ENCODE data around the gene MARCHF10. TPM values are rescaled to one million over a fixed set of nuclear protein-coding genes. Genes with fewer than 3 reads are reported as not detected.
"Not testable (repeated sequence)": the region's sequence is repeated elsewhere in the genome, so short reads cannot be mapped to it uniquely, and the experiment has no call there.

MARCHF10 gene, protein sequence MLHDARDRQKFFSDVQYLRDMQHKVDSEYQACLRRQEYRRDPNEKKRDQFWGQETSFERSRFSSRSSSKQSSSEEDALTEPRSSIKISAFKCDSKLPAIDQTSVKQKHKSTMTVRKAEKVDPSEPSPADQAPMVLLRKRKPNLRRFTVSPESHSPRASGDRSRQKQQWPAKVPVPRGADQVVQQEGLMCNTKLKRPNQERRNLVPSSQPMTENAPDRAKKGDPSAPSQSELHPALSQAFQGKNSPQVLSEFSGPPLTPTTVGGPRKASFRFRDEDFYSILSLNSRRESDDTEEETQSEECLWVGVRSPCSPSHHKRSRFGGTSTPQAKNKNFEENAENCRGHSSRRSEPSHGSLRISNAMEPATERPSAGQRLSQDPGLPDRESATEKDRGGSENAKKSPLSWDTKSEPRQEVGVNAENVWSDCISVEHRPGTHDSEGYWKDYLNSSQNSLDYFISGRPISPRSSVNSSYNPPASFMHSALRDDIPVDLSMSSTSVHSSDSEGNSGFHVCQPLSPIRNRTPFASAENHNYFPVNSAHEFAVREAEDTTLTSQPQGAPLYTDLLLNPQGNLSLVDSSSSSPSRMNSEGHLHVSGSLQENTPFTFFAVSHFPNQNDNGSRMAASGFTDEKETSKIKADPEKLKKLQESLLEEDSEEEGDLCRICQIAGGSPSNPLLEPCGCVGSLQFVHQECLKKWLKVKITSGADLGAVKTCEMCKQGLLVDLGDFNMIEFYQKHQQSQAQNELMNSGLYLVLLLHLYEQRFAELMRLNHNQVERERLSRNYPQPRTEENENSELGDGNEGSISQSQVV
- not detected in 2 replicates for total RNA-seq (2014; rRNA removed; shearing (Covaris generic))

DNA sequence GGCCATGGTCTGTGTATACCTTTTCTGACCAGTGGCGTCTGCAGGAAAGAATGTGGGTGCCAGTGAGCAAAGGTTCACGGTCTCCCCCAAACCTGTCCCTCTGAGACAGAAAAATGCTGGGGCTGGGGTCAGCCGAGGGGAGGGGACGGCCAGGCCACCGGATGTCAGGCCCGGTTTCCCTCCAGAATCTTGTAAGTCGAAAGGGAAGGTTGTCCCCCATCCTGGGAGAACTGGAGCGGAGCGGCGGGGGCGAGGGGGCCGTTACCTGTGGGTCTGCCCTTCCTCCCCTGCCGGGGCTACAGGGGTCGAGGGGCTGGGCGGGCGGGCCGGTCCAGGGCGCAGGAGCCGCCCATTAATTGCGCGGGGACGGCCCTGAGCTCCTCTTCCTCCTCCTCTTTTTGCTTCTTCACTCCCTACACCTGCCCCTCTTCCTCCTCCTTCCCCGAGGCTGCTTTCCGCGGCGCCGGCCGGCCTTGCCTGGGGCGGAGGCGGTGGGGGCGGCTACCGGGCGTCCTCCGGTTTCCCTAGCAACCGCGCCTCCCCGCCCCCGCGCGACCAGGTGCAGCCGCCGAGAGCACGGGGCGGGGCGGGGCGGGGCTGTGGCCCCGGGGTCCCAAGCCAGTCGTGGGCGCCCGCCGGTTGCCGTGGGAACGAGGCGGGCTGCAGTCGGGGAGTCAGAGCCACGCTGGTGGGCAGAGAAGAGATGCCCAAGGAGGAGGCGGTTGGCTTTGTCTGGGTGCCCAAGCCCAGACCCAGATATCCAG is at the start of gene MARCHF10:
TSS of gene MARCHF10 (minus strand) at position 503 of the 764 bp plus-strand sequence. CDS start 6,579 bp downstream, outside the sequence.
- Histone ChIP-seq H3K4me1 (no peaks in the 10 kb centered on the region; the same call in 1 of the 2 replicates), H3K27ac (no peak within 1 kb of the TSS), H3K4me3 (no peak within 1 kb of the TSS), H3K9me3 (replicated peaks) (no peaks in the 10 kb centered on the region), H3K27me3 (no peaks in the 10 kb centered on the region), H3K36me3 (no peaks in the 10 kb centered on the region)
- no peak for DNase-seq

DNA sequence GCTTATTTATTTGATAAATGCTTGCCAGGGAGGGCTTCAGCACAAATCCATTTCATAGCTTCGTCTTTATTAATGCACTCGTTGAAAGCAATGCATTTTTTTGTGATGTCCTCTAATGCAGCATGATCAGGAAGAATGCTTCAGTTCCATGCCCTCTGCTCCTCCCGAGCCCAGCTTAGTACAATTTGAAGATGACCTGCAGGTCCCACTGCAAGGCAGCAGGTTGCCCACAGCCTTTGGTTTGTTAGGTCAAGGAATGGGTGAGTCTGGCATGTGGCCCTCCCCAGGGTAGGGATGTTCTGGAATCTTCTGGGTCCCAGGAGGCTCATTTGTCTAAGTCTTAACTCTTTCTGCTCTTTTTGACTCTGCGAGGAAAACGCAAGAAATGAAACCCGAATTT is 49.4 kb upstream of the MARCHF10 start:
- H3K4me1 ChIP-seq, result peaks cover 2% of the 10 kb centered on the region; the same call in 1 of the 2 replicates
- H3K36me3 ChIP-seq, result no peaks in the 10 kb centered on the region
- no peak overlapping the region for H3K27ac ChIP-seq
- no peak overlapping the region for H3K4me3 ChIP-seq
- H3K9me3 ChIP-seq (replicated peaks), result no peaks in the 10 kb centered on the region
- H3K27me3 ChIP-seq, result no peaks in the 10 kb centered on the region
- no peak for DNase-seq

DNA sequence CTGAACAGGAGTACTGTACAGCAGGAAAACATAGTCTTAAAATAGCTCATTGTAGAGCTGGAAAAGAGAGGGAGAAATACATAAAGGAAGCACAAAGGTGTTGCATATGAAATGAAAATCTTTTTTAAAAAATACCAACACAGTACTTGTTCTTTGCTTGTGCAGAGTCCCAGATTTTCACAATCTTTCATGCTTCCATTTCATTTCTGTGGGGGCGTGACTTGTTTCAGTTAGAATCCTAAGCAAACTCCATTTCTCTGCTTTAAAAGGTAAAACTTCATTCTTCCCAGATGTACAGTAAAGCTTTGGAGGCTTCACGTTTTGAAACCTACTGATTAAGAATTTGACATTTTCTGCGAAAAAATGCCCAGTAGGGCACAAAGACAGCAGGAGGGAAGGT is 48.5 kb upstream of the MARCHF10 start:
- no peak overlapping the region for H3K4me3 ChIP-seq

DNA sequence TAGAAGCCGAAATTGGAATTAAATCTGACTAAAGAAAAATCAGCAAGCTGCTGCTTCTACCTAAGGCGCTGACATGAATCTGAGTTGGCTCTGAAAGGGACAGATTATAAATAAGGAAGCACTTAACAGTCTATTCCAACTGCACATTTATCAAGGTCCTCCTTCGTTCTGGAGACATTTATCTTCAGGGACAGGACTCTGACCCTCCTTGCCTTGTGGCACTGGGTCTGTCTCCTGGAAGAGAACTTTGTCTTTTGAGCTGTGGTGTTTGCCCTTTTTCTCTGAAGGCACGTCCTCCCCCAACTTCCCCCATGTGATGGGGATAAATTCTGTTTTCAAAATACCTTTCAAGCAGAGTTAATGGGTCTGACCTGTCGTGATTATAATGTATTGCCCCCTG is 47.0 kb upstream of the MARCHF10 start:
- Histone ChIP-seq H3K4me1 (no peaks in the 10 kb centered on the region), H3K4me3 (no peak overlapping the region), H3K27ac (no peak overlapping the region), H3K27me3 (no peaks in the 10 kb centered on the region), H3K9me3 (replicated peaks) (no peaks in the 10 kb centered on the region), H3K36me3 (no peaks in the 10 kb centered on the region)
- no peak for DNase-seq

More for the DNA sequence above, 48.5 kb upstream of the MARCHF10 start:
- peaks cover 2% of the 10 kb centered on the region; the same call in 1 of the 2 replicates for H3K4me1 ChIP-seq
- no peaks in the 10 kb centered on the region for H3K9me3 ChIP-seq (replicated peaks)
- no peaks in the 10 kb centered on the region for H3K36me3 ChIP-seq
- DNase-seq, result no peak
- H3K27ac ChIP-seq, result no peak overlapping the region
- H3K27me3 ChIP-seq, result no peaks in the 10 kb centered on the region

DNA sequence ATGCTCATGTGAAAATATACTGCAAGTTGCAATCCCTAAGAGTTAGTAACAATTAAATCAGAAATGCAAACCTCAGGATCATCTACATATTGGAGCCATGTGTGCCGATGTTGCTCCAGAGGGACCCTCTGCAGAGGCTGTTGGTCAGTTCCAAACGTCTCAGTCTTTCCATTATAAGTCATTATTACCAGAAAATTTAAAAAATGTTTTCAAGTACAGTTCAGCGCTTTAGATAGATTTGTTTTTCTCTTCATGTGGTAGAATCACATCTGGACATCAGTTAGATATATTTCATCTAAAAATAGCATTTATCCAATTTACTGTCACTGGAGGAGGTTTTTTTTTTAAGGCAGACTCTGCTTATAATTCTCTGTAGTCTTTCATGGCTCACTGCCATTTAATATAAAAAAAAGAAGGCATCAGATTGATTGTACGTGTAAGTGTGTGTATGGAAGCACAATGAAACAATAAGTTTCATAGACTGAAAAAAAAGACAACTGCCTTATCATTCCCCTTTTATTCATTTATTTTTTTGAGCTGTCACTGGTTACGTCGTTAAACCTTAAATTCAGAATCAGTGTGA is 46.1 kb upstream of the MARCHF10 start:
- DNase-seq, result no peak
- no peak overlapping the region for H3K27ac ChIP-seq
- no peaks in the 10 kb centered on the region for H3K27me3 ChIP-seq
- H3K4me3 ChIP-seq, result no peak overlapping the region
- no peaks in the 10 kb centered on the region for H3K4me1 ChIP-seq
- no peaks in the 10 kb centered on the region for H3K36me3 ChIP-seq
- no peaks in the 10 kb centered on the region for H3K9me3 ChIP-seq (replicated peaks)

DNA sequence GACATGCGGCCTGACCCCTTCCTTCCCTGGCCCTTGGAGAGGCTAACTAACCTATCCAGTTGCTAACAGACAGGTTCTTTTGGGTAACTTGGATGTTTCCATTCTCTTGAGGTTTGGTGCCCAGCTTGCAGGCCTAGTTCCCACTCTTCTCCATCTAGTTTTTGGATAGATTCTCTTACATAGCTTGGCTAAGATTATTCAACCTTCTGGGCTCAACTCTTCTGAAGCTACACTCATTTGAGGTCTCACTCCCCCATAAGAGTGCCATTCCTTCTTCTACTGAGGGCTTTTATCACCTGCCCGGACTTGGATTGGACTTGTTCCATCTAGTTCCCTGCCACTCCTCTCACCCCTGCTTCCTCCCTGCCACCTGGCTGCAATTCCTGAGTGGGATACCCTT is 44.1 kb upstream of the MARCHF10 start:
- no peak for DNase-seq
- no peak overlapping the region for H3K27ac ChIP-seq

DNA sequence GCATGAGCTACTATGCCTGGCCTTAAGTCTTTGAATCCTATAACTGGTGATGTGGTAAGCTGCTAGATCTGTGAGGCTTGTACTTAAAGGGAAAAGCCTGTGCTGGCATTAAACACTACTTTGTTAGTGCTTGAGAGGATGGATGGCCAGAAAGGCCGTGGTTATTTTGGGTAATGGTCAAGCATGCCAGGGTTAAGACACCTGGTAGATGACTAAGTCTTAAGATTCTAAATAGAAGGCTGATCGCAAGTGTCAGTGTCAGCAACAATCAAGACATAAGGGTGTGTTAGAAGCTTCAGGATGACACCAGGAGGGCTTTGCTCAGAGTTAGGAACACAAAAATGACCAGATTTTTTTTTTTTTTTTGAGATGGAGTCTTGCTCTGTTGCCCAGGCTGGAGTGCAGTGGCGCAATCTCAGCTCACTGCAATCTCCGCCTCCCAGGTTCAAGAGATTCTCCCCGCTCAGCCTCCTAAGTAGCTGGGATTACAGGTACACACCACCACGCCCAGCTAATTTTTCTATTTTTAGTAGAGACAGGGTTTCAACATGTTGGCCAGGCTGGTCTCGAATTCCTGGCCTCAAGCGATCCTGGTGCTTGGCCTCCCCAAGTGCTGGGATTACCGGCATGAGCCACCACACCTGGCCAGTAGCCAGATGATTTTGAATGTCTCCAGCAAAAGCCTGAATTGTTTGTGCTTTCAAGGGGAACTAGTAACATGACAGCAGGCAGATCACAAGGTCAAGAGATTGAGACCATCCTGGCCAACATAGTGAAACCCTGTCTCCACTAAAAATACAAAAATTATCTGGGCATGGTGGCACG is 41.7 kb upstream of the MARCHF10 start:
- not testable (repeated sequence) for H3K27me3 ChIP-seq, DNase-seq

More for the DNA sequence above, 44.1 kb upstream of the MARCHF10 start:
- no peaks in the 10 kb centered on the region for H3K4me1 ChIP-seq
- no peaks in the 10 kb centered on the region for H3K27me3 ChIP-seq
- H3K36me3 ChIP-seq, result no peaks in the 10 kb centered on the region
- H3K4me3 ChIP-seq, result no peak overlapping the region
- H3K9me3 ChIP-seq (replicated peaks), result no peaks in the 10 kb centered on the region

DNA sequence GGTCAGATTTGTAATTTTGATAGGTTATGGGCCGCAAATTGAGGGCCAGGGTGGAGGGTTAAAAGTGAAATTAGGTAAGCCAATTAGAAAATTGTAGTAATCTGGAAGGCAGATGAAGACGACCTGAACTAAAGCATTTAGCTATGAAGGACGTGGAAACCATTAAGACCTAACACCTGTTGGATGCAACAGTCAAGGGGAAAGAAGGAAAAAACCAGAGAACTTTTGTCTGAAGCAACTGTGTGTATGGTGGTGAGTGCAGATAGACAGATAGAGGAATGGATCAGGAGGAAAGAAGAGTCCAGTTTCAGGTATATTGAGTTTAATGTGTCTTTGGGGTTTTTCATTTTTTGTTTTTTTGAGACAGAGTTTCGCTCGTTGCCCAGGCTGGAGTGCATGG is 40.2 kb upstream of the MARCHF10 start:
- H3K4me1 ChIP-seq, result no peaks in the 10 kb centered on the region
- H3K9me3 ChIP-seq (replicated peaks), result peaks cover 2% of the 10 kb centered on the region; the same call in 1 of the 2 replicates
- DNase-seq, result no peak
- H3K4me3 ChIP-seq, result no peak overlapping the region
- no peaks in the 10 kb centered on the region for H3K36me3 ChIP-seq
- no peaks in the 10 kb centered on the region for H3K27me3 ChIP-seq
- H3K27ac ChIP-seq, result no peak overlapping the region

More for the DNA sequence above, 41.7 kb upstream of the MARCHF10 start:
- H3K27ac ChIP-seq; H3K36me3 ChIP-seq; H3K4me1 ChIP-seq; H3K4me3 ChIP-seq; H3K9me3 ChIP-seq (replicated peaks): not testable (repeated sequence)

DNA sequence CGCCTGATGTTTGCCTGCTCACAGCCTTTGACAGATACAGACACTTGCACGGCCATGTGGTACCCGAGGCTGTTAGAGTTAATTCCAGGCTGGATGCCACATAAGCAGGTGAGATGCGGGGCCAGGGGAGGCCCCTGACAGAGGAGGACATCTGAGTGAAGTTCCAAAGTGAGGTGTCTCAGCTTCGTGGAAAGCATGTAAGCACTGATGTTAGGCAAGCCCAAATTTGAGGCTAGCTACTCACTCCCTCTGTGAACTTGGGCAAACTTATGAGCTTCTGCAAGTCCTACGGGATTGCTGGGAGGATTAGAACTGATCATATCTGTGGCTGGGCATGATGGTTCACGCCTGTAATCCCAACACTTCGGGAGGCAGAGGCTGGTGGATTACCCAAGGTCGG is 39.3 kb upstream of the MARCHF10 start:
- peaks cover 2% of the 10 kb centered on the region; the same call in 1 of the 2 replicates for H3K9me3 ChIP-seq (replicated peaks)
- H3K36me3 ChIP-seq, result no peaks in the 10 kb centered on the region
- no peaks in the 10 kb centered on the region for H3K4me1 ChIP-seq
- H3K27me3 ChIP-seq, result no peaks in the 10 kb centered on the region
- H3K4me3 ChIP-seq, result no peak overlapping the region
- DNase-seq, result no peak
- H3K27ac ChIP-seq, result no peak overlapping the region

DNA sequence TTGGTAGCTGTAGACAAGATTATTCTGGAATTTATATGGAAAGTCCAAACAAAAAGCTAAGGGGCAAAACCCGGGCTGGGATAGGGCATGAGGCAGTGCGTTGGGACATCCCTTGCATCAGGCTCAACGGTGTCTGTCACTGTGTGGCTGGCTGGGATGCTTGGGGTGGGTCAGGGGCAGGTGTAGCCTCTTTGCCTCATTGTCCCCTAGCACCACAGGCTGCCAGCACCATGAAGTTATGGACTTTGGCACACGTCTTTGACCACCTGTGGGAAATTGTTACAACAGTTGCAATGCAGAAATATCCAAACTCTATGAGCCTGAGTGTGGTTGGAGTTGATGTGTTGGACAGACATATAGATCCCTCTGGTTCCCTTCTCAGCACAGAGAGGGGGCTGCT is 32.8 kb upstream of the MARCHF10 start:
- Histone ChIP-seq H3K9me3 (replicated peaks) (0 out of 2 replicates have a peak, but pooled peaks cover 2% of the 10 kb centered on the region), H3K27ac (no peak overlapping the region), H3K4me1 (no peaks in the 10 kb centered on the region), H3K4me3 (no peak overlapping the region), H3K27me3 (no peaks in the 10 kb centered on the region), H3K36me3 (no peaks in the 10 kb centered on the region)
- no peak for DNase-seq

DNA sequence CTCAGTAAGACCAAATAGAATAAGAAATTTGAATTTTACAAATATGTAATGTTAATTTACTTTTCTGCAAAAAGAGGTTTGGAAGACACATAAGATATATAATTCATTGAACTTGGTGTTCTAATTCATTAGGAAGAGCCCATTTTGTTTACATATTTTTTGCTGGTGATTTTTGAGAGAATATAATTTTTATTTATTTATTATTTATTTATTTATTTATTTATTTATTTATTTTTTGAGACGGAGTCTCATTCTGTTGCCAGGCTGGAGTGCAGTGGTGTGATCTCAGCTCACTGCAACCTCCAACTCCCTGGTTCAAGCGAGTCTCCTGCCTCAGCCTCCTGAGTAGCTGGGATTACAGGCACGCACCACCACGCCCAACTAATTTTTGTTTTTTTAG is 25.7 kb upstream of the MARCHF10 start:
- not testable (repeated sequence) for H3K4me1 ChIP-seq

DNA sequence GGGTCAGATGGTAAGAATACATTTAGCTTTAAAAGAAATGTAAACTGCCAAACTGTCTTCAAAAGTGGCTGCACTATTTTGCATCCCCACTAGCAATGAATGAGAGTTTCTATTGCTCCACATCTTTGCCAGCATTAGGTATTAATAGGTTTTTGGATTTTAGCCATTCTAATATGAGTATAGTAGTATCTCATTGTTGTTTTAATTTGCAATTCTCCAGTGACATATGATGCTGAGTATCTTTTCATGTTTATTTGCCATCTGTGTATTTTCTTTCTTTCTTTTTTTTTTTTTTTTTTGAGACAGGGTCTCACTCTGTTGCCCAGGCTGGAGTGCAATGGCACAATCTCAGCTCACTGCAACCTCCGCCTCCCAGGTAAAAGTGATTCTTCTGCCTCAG is 24.3 kb upstream of the MARCHF10 start:
- Histone ChIP-seq H3K36me3 (no peaks in the 10 kb centered on the region), H3K4me3 (no peak overlapping the region), H3K4me1 (no peaks in the 10 kb centered on the region), H3K27ac (no peak overlapping the region), H3K27me3 (no peaks in the 10 kb centered on the region; the same call in 1 of the 2 replicates), H3K9me3 (replicated peaks) (0 out of 2 replicates have a peak, but pooled peaks cover 3% of the 10 kb centered on the region)
- DNase-seq, result no peak

More for the DNA sequence above, 25.7 kb upstream of the MARCHF10 start:
- not testable (repeated sequence) for H3K27me3 ChIP-seq; H3K4me3 ChIP-seq; H3K9me3 ChIP-seq (replicated peaks); H3K27ac ChIP-seq; H3K36me3 ChIP-seq; DNase-seq

DNA sequence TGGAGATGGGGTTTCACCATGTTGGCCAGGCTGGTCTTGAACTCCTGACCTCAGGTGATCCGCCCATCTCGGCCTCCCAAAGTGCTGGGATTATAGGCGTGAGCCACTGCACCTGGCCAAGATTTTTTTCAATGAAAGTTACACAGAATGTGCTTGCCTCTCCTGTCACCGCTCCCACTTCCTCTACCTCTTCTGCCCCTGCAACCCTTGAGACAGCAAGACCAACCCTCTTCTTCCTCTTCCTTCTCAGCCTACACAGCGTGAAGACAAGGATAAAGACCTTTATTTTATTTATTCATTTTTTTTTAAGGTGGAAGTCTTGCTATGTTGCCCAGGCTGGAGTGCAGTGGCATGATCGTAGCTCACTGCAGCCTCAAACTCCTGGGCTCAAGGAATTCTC is 23.0 kb upstream of the MARCHF10 start:
- DNase-seq; H3K36me3 ChIP-seq; H3K4me1 ChIP-seq; H3K27me3 ChIP-seq; H3K9me3 ChIP-seq (replicated peaks); H3K4me3 ChIP-seq; H3K27ac ChIP-seq: not testable (repeated sequence)
